Kidney tubule cell (primary cell): ENCODE measurements around the gene NFIC.
"Not testable (repeated sequence)": the region's sequence is repeated elsewhere in the genome, so short reads cannot be mapped to it uniquely, and the experiment has no call there.

Experiments
- DNase-seq: peaks from one replicate; pipeline ENCODE4 v3.0.0-alpha.2; 2018; ENCODE audit warnings: low spot score

The NFIC gene

DNA sequence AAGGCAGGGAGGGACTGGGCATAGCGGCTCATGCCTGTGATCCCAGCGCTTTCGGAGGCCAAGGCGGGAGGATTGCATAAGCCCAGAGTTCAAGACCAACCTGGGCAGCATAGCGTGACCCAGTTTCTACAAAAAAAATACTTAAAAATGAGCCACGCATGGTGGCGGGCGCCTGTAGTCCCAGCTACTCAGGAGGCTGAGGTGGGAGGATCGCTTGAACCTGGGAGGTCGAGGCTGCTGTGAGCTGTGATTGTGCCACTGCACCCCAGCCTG lies 86.5 kb downstream of the NFIC start:
- not testable (repeated sequence) for DNase-seq

- DNase-seq, result no peak
Measured at GRCh38 chr19:3453840-3454239, 87.5 kb downstream of the NFIC start.

DNA sequence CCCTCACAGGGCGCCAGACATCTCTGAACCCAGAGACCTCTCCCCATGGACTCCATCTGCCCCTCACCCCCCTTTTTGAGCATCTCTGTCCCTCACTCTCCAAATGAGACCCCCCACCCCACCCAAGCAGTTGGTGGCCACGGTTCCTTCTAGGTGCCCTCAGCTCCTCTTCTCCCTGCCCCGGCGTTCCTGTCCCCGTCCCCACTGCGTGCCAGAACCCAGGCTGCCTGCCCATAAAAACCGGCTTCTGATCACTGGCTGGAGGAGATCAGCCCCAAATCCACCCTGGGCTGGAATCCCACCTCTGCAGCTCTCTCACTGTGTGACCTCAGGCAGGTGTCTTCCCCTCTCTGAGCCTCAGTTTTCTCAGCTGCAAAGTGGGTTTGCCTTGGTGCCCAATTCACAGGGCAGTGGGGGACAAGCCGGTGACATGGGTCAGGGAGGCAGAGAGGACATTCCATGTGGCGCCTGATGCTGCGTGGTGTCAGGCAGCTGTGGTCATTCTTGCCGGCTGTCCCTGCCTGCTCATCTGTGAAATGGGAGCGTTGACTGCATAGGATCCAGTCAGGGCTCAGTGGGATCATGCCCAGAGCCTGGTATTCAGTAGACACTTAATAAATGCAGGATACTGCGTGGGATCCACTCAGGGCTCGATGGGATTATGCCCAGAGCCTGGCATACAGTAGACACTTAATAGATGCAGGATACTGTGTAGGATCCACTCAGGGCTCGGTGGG lies 88.4 kb downstream of the NFIC start:
- DNase-seq, result no peak

- DNase-seq, result no peak
Measured at GRCh38 chr19:3455393-3455955, 89.1 kb downstream of the NFIC start.

DNA sequence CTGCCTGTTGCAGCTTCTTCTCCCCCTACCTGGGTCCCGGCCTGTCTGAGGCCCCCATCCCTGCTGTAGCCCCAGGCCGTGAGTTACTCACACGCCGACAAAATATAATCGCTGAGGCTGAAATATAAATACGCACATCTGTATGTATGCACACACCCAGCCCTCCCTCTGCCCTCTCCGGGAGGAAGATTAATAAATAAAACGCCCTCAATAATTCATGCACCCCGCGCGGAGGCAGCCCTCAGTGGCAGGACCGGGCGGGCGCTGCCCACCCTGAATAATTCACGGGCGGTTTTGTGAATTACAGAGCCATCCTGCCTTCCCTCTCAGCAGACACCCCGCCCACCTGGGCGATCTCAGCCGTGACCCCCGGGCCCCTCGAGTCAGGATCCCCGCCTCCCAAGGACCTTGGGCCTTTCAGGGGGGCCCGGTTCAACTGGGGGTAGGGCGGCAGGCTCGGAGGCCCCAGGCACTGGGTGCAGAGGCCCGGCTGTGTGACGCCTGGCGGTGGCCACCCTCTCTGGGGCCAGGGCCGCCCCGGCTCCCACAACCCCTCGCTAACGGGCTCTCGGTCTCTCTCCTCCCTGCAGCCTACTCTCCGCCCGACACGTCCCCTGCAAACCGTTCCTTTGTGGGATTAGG lies 89.7 kb downstream of the NFIC start:
- no peak for DNase-seq

- no peak for DNase-seq
Measured at GRCh38 chr19:3456925-3457527, 90.6 kb downstream of the NFIC start.

GRCh38 chr19:3457528-3458228 lies 91.3 kb downstream of the NFIC start:
- DNase-seq, result no peak

DNA sequence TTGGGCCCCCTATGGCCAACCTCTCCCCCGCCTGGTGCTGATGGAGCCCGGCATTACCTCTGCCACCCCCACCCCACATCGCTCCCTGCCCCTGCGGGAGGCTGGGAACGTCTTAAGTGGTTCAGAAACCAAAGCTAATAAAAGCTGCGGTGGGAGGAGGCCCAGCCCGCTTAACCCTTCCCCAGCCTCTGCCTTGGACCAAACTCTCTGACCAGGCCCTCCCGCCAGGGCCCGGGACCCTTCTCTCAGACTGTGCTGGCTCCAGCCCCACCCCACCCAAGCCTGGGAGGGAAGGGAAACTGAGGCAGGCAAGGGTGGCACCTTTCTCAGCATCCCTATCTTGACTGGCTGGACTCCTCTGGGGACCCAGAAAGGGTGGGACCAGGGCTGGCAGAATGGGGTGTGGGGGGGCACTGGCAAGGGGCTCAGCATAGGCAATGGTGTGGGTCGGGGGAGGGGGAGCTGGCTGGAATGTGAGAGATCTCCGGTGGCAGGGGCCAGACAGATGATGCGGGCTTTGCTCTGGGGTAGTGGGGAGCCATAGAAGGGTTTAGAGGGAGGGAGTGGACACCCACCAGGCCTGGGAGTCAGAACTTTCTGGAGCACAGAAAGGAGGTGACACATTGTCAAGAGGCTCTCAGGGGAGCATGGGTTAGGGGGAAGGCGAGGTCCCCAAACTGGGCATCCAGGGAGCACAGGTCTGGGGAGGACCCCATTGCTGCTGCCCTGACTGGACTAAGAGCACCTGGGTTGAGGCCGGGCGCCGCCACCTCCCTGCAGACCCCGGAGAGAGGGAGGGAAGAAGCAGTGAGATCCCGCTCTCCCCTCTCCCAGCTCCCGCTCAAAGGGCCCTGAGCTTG lies 92.1 kb downstream of the NFIC start:
- DNase-seq, result no peak

GRCh38 chr19:3459089-3459881 lies 92.9 kb downstream of the NFIC start:
- DNase-seq, result peak; percentile 88

DNA sequence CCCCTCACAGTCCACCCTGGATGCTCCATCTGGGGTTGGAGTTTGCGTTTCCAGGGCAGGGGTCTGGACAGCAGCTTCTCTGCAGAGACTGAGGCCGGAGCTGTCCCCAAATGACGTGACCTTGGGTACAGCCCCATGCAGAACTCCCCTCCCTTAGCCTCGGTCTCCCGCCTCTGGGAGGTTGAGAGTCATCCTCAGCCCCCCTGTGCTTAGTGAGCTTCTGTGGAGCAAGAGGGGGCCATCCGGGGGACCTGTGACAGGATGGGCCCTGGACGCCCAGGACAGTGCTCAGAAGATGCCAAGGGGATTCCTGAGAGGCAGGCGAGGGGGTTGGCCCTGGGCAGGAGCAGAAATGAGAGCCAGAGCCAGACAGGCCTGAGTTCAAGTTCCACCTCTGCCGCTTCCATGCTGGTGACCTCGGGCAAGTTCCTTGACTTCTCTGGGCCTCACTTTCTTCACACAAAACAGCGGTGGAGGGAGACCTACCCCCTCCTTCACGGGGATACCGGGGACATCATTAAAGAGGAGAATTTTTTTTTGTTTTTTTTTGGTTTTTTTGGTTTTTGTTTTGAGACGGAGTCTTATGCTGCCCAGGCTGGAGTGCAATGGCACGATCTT lies 93.7 kb downstream of the NFIC start:
- no peak for DNase-seq

DNA sequence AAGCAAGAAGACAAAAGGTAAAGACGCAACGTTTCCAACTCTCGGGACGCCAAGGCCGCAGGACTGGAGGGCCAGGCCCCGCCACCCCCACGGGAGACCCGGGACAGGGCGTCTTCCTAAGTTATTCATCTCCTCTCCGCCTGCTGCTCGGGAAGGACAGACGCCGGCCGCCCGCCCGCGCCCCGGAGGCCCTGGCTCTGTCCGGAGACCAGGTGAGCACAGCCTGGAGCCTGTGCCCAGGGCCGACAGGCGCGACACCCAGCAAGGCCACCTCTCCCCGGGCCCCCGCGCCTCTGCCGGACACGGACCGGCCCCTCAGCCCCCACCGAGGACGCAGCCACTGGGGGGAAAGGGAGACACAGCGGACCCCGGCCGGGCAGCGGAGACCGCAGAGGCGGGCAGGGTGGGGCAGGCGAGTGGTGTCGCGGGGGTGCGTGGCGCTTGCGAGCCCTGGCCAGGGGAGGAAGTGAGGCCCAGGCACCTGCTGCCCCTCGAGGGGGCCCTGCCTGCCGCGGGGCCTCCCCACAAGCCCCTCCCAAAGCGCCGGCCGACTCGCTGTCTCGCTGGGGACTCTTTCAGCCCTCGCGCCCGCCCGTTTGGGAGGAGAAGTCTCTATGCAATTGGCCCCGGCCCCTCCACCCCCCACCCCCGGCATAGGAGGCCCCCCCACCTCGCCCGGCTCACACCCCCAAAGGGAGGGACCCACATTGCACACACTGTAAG lies 96.8 kb downstream of the NFIC start:
- no peak for DNase-seq

DNA sequence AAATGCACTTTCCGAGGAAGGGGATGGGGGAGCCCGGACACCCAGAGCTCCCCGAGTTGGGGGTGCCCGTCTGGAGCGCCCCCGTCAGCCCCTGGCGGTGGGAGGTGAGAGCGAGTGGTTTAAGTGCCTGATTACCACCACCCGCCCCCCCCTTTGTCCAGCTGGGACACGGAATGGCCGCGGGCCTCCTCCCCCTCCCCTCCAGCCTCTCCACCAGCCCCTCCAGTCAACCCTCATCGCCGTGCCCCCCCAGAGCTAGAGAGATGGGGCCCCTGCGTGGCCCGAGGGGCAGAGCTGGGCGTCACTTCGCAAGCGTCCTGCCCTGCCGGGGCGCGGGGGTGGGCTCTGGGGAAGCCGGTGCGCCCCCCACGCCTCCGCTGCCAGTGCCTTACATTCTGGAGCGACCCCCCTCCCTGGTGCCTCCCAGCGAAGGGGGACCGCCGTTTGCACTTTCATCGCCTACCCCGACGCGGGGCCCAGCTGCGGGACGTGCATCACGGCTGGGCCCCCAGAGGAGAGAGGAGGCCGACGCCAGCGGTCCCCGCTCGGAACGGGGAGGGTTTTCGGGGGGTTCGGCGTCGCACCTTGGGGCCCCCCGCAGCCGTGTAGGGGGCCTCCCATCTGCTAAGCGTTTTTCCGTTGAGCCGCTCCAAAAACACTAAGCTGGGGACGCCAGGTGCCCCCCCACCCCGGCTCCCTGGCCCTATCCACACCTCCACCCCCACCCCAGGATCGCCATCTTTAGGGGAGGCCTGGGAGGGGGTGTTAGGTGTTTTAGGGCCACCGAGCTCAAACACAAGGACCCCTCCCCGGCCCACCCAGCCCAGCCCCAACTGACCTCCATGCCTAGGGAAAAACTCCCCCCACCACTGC lies 97.6 kb downstream of the NFIC start:
- no peak for DNase-seq

- no peak for DNase-seq
Measured at GRCh38 chr19:3464587-3465235, 98.3 kb downstream of the NFIC start.

- no peak for DNase-seq
Measured at GRCh38 chr19:3465552-3465951, 99.2 kb downstream of the NFIC start.

DNA sequence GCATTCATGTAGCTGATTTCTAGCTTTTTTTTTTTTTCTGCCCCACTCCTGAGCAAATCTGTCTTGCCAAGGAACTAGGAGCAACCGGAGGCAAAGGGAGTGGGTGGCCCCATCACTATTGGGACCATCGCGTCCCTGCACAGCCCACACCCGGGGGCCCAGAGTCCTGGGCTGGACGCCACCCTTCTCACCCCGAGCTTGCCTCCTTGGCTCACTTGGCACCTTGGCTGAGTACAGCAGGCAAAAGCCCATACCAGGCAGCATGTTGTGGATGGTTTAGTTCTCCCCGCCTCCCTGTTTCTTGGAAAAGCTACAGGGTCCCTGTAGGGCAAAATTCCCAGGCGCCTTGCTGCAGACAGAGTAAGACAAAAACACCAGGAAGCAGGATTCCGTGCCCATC lies 100.3 kb downstream of the NFIC start:
- no peak for DNase-seq

DNA sequence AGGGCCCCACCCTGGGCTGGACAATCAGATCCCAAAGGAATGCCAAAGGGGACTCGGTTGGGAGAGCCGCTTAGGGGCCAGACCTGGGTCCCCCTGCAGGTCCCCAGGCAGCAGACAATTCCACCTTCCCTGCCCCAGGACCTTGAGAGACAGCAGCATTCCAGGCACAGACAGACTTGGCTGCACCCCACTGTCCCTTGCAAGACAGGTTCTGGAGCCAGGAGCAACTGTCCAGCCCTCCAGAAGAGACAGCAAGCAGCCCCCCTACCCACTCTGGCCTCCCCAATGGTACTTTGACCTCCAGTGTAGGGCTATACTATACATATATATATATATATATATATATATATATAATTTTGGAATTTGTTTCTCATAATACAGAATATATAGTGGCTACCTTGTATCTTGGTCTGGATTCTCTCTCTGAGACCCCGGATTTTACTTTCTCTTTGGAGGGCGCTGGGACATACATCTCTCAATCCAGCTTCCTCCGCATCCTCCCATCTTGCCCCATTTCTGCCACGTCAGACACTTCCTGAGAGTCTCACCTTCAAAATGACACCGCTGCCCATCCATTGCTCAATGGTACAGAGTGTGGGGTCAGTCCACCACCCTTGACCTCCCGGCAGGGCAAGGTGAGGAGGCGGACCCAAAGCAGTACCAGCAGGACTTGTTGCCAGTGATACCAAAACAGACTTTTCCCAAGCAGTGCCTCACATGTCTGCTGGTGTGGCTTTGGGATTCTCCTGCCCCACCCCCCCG lies 101.2 kb downstream of the NFIC start:
- no peak for DNase-seq

GRCh38 chr19:3468211-3468610 lies 101.8 kb downstream of the NFIC start:
- DNase-seq, result no peak
